ENCODE results near the gene APMAP. TPM values are rescaled to one million over a fixed set of nuclear protein-coding genes. Genes with fewer than 3 reads are reported as not detected.
"Not testable (repeated sequence)": the region's sequence is repeated elsewhere in the genome, so short reads cannot be mapped to it uniquely, and the experiment has no call there.

Gene APMAP
- total RNA-seq, 1 experiment from 2014 or later = 77.7 TPM

DNA sequence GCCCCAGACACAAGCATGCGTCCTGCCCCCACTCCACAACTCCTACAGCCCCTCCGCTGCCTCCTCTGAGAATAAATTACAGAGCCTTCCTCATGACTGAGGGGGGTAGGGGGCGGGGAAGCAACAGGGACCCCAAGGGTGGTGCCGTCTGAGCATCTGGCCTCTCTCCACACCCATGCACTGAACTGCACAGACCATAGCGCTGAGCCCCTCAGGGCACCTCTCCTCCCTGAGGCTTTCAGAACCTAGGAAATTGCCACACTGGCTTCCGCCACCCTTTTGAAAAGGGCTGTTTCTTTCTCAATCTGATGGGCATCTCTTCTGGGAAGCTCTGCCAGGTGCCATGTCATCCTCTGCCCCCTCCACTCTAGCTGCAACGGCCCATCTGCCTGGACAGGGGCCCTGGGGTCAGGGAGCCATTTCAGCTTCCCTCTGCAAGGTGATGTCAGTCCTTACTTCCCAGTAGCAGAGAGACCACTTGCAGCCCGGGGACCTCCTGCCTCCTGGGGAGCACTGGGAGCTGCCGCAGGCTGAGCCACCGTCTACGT is 40.9 kb downstream of the APMAP start:
- DNase-seq (ENCODE audit: low read depth) = no peak

DNA sequence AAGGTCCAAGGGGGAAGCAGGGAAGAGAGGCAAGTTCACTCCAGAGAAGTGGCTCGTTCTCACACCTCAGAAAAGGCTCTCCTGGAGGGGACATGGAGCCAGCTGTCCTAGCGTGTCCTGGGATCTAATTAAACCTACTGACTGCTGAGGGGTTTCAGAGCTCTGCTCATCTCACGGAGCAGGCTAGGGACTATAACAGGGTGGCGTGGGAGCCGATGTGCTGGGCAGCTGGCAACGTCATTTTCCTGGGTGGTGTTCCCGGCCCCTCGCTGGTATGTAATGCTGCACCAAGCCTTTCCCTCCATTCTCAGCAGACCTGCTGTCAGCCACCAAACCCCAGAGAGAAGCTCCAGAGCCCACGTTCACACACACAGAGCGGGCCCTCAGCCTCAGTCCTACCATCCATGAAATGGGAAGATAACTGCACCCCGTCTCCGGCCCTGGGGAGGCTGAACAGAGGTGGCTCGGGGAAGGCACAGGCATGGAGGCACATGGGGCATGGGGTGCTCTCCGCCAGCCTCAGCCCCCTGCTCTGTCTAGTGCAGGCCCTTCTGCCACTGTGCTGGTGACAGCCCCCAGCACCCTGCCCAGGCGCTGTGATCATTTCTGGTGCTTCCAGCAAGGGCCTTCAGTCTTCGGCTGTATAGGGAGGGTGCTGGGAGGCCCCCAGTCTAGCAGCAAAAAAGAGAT is 41.6 kb downstream of the APMAP start:
- no peak for DNase-seq (ENCODE audit: low read depth)

DNA sequence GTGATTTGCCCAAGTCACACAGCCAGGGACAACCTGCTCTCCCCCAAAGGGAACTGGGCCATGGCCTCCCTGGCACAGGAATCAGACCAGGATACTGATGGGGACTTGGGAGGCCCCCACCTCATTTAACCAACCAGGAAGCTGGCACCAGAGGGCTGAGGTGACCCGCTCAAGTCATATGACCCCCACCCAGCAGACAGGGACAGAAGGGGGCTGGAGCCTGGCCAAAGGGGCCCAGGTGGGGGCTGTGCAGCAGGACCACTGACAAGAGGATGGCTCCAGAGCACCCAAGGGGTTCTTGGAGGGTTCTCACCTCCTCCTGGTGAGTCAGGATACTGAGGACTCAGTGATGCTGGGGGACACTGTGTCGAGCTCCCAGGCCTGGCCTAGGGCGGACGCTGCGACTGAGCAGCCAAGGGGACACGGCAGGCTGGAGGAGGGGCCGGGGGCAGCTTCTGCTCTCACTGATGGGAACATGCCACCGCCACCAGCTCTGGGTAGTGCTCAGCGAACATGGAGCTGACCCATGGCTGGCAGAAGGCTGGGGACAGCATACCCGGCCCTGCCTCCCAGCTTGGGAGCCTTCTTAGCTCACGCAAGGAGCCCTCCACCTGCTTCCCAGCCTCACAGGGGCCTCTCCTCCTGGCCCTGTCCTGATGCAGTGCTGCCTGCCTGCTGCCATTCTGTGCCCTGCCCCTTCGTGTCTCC is 42.3 kb downstream of the APMAP start:
- DNase-seq (ENCODE audit: low read depth) = no peak

DNA sequence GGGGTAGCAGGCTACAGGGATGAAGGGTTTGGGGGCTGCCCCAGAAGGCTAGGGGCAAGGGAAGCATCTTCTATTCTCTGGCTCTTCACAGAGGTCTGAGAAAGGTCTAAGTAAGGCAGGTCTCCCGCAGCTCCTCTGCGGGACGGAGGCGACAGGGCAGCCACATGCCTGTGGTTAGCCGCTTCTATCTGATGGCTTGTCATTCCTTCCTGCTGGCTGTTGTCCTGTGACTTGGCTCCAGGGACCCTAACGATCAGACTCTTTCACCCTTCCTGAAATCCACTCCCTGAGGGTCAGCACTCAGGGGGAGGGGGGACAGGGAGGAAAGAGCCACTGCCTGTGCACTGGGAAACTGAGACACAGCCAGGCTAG is 42.8 kb downstream of the APMAP start:
- no peak for DNase-seq (ENCODE audit: low read depth)

DNA sequence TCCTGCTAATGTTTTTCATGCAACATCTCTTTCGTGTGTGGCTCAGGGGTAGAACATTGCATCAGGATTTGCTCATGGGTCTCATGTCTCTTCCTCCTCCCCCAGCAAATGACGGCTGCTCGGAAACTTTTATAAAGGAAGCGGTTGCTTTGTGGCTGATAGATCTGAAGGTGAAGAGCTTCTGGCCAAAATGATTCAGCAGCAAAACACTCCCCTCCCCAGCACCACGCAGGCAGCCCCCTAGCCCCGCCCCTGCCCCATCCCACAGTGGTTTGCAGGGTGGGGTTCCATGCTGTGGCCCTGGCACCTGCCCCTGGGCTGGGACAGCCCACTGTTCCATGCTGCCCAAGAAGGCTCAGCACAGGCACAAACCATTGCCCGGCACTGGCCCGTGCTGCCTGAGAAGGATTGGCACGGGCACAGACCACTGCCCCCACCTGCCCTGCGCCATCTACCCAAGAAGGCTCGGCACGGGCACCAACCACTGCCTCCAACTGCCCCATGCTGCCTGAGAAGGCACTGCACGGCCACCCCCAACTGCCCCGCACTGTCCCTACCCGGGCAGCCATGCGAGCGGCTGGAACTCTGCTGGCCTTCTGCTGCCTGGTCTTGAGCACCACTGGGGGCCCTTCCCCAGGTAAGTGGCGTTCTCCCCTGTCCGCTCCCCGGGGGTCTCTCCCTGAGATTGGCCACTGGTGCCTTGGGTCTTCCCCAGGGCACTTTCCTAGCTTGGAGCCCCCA is 43.4 kb downstream of the APMAP start, which contains the start of gene CST7:
Gene CST7 (plus strand): TSS at position 331 of the 741 bp plus-strand sequence. CDS start 237 bp downstream, at position 568.
- DNase-seq (ENCODE audit: low read depth) = no peak

DNA sequence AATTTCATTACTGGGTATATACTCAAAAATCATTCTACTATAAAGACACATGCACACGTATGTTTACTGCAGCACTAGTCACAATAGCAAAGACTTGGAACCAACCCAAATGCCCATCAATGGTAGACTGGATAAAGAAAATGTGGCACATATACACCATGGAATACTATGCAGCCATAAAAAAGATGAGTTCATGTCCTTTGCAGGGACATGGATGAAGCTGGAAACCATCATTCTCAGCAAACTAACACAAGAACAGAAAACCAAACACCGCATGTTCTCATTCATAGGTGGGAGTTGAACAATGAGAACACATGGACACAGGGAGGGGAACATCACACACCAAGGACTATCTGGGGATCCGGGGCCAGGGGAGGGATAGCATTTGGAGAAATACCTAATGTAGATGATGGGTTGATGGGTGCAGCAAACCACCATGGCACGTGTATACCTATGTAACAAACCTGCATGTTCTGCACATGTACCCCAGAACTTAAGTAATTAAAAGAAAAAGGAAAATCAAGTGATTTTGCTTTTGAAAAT is 44.1 kb downstream of the APMAP start:
- DNase-seq (ENCODE audit: low read depth) = not testable (repeated sequence)

DNA sequence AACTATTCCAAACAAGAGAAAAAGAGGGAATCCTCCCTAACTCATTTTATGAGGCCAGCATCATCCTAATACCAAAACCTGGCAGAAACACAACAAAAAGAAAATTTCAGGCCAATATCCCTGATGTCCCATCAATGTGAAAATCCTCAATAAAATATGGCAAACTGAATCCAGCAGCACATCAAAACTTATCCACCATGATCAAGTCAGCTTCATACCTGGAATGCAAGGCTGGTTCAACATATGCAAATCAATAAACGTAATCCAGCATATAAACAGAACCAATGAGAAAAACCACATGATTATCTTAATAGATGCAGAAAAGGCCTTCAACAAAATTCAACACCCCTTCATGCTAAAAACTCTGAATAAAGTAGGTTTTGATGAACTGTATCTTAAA is 46.2 kb downstream of the APMAP start:
- not testable (repeated sequence) for DNase-seq (ENCODE audit: low read depth)

DNA sequence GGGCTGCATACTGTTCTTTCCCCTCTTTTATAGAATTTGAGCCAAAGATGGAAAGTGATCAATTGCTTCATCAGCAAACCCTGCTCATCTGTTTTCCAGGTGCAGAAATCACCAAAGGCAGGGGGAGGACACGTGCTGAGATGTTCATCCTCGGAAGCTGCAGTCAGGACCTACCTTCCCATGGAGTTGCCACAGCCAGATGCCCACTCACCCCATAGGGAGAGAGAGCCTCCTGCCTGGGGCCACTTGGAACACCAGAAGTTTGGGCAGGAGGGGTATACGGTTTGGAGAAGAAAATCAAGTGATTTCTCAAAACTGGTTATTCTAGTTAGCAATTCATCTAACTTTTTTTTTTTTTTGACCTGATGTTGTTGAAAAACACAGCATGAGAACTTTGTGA is 48.8 kb downstream of the APMAP start:
- DNase-seq (ENCODE audit: low read depth) = no peak

DNA sequence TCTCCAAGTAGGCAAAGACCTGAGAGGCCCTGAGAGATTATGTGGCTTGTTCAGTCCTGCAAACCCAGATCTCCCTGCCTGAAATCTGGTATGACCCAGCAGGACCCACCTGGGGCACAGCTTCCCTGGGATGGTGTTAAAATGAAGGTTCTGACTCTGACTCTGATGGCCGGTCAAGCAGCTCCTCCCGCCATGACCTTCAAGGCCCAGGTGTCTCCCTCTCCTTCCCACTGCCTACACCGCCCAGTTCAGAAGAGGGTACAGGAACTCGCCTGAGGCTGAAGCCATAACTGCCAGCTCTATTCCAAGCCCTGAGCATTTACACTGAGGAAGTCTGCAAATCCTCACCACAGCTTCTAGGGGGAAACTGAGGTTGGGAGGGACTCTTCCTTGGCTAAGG is 49.4 kb downstream of the APMAP start:
- no peak for DNase-seq (ENCODE audit: low read depth)

DNA sequence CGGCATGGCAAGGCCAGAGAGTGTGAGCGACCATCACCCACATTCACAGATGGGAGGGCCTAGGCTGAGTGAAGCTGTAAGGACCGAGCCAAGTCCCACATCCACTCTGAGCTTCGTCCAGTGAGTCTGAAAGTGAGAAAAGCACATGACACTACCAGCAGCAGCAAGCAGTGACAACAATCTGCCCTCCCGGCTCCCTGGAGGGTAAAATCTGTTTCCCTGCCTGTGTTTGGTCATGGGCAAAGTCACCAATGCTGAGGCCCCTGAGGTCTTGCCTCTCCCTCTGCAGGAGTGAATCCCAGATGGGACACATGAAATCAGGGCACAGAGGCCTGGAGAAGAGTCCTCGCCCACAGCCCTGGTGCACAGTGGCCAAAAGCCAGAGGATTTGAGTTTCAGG is 49.9 kb downstream of the APMAP start:
- no peak for DNase-seq (ENCODE audit: low read depth)

DNA sequence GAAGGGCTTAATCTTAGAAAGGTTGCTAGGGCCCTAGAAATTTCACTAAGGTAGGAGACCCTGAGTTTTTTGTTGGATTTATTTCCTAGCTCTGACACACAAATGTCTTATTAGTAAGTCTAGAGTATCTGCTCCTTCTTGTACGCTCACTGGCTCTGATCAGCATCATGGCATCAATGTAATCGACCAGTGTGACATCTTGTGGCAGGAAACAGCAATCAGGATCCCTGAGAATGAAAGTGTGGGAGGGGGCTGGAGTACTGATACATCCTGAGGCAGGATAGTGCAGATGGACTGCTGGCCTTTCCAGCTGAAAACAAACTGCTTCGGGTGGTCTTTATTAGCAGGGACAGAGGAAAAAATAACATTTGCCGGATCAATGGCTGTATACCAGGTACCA is 53.5 kb downstream of the APMAP start:
- DNase-seq (ENCODE audit: low read depth) = no peak

DNA sequence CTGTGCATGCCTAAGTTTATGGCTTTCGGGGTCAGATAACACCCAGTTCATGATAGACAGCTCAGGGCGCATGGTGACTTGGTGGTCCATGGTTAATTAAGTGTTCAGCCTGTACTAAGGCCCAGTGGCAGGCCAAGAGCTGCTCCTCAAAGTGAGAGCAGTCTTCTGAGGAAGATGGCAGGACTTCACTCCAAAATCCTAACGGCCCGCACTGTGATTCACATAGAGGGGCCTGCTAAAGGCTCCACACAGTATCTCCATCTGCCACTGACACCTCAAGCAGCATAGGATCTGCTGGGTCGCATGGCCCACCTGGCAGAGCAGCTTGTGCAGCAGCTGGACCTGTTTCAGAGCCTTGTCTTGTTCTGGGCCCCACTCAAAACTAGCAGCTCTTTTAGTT is 54.1 kb downstream of the APMAP start:
- no peak for DNase-seq (ENCODE audit: low read depth)

DNA sequence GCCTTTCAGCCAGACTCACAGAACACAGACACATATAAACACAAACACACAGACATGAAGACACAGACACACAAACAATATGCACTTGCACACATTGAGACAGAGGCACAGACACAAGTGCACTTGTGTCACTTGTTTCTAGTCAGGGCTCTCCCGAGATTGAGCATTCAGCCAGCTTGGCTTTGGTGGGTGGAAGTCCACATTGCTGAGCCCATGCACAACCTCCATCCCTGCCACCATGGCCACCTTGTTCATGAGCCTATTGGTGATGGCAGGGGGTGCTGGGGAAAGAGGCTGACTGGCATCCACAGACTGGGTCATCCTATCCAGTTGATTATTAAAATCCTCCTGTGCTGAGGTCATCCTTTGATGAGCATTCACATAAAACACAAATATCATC is 55.0 kb downstream of the APMAP start:
- DNase-seq (ENCODE audit: low read depth) = no peak

DNA sequence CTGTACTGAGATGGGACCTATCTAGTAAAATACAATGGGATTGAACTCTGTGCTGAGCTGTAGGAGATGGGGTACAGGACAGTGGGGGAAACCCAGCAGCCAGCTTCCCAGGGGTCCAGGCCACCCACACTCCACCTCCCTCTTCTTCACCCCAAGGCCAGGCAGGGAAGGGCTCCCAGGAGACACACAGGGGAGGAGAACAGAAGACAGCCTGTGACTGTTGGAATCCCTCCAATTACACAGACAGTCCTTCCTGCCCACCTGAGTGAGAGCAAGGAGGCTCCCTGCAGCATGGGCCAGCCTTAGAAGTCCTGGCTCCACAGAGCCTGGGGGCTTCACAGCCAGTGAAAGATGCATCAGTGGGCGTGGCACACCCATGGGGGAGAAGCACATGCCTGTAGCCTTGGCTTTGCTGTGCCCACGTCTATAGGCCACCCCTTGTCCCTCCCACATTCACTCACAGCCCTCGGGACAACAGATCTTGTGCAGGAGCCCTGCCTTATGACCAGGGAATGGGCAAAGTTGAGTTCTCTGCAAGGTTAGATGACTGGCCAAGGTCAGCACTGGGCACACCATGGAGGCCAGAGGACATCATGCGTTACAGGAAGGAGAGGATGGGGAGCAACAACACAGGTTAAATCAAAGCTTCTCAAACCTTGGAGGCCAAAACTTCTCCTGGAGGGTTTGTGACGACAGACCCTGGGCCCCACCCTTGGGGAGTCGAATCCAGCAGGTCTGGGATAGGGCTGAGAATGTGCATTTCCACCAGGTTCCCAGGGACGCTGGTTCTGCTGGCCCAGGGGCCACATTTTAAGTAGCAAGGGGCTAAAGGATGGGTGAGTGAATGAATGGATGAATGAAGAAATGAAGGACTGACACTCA is 55.8 kb downstream of the APMAP start:
- no peak for DNase-seq (ENCODE audit: low read depth)

DNA sequence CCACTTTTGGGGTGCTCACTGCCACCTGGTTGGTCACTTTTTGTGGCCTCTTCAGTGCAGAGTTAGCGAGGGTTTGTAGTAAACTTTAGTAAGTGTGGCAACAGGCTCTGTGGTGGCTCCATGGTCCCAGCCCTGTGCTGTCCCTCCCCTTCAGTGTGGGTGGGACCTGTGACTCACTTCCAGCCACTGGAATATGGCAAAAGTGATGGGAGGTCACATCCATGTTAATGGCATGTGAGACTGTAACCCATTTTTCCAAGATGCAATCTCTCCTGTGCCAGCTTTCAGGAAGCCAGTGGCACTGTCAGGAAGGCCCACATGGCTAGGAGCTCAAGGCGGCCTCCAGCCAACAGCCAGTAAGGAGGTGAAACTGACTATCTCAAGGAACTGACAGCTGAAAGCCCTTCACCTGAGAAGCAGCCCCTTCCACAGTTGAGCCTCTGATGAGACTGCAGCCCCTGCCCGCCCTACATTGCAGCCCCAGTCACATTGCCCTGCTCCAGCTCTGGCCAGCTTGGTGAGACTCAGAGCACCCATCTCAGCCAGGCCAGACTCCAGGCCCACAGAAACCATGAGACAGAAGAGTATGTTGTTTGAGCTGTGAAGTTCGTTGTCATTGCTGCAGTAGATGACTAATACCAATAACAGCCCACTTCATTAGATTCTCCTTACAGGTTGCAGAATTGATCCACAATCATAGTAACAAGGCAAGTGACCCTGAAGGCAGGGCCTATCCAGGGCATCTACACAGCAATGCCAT is 56.6 kb downstream of the APMAP start:
- DNase-seq (ENCODE audit: low read depth) = no peak

DNA sequence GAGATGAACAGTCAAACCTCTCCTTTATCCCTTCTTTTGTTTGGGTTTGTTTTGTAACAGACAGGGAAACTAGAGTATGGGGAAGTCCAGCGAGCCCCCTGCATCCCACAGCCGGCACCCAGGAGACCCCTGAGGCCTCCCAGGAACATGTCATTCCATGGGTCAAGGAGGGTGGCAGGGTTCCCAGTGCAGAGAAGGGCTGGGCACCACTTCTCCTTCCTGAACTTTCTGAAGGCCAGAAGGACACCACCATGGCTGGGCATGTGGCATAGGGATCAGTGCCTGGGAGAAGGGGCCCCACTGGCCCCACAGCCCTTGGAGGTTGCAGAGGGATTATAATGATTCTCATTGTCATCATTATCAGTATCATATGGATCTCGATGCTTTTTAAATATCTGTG is 57.4 kb downstream of the APMAP start:
- no peak for DNase-seq (ENCODE audit: low read depth)

DNA sequence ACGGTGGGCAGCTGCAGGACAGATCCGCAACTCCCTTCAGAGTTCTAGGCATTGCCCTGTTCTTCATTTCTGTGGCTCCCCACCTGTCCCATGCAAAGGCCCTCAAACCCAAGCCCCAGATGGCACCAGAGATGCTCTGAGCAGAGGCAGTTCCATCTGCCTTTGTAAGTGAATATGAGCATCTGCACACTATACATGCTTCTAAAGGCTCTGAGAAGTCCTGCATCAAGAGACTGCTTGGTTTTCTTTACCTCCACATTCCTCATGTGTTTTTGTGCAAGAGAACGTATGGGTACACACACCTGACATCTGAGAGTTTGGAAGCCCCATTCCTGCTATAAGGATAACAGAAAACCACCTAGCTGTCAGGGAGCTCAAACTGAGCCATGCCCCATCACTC is 57.8 kb downstream of the APMAP start:
- no peak for DNase-seq (ENCODE audit: low read depth)

DNA sequence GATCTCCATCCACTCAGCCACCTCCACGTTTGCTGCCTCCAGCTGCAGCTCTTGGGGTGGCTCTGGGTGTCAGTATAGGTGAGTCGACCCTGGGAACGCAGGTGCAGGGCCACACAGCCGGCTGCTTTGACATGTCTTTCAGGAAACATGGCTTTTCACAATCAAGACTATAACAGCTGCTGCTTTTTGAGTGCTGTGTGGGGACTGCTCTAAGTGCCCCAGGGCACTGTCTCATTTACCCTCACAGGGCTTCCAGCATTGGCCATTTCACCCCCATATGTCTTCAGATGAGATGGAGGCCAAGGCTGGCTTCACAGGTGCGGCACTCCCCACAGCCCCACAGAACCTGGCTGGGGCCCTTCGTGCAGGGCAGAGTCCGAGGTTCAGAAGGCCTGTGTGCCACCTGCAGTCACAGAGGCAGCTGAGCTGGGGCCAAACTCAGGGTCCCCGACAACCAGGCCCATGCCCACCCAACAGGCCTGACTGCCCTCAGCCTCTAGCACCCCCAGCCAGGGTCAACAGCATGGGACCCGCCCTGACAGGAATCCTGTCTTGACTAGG is 58.4 kb downstream of the APMAP start:
- no peak for DNase-seq (ENCODE audit: low read depth)

DNA sequence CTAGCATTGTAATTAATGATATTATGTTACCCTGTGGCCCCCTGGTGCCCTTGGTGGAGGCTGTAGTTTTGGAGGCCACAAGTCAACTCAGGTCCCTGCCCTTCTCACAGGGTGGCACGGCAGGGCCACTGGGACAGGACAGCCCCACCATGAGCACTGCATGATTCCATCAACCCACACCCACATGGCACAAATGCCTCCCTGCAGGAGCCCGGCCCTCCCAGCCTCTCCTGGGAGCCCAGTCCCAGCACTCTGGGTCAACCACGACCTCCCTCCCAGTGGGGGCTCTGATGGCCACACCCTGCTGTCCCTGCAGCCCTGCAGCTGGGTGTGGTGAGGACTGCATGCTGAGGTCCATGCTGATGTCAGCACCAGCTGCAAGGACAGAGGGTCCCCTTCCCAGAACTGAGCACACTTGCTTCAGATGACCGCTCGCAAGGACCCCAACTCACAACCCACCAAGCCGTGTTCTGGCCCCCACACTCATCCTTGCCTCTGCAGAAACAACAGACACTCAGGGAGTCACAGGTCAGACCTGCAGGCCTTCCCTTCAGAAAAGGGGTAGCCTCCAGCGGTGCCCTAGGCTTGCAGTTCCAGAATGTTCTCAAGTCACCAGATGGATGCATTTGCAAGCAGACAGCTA is 59.2 kb downstream of the APMAP start:
- no peak for DNase-seq (ENCODE audit: low read depth)

DNA sequence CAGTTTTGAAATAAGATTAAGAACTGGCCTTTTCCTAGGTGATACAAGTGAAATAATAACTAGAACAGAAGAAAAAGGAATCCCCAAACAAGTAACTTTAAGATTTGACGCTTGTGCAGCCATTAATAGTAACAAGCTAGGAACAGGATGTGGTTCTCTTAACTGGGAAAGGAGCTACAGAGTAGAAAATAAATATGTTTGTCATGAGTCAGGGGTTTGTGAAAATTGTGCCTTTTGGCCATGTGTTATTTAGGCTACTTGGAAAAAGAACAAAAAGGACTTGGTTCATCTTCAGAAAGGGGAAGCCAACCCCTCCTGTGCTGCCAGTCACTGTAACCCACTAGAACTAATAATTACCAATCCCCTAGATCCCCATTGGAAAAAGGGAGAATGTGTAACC is 60.7 kb downstream of the APMAP start:
- DNase-seq (ENCODE audit: low read depth) = not testable (repeated sequence)
